GM19351 (cell line): ENCODE measurements around the gene EHMT1.
"Not testable (repeated sequence)": the region's sequence is repeated elsewhere in the genome, so short reads cannot be mapped to it uniquely, and the experiment has no call there.

Experiments used
- ATAC-seq: cut with Tn5 transposase; IDR thresholded peaks from one replicate; pipeline ENCODE4 v1.9.1; 2021; ENCODE audit warnings: mild to moderate bottlenecking, moderate library complexity; ENCODE audit not compliant: unreplicated experiment

Gene EHMT1

DNA sequence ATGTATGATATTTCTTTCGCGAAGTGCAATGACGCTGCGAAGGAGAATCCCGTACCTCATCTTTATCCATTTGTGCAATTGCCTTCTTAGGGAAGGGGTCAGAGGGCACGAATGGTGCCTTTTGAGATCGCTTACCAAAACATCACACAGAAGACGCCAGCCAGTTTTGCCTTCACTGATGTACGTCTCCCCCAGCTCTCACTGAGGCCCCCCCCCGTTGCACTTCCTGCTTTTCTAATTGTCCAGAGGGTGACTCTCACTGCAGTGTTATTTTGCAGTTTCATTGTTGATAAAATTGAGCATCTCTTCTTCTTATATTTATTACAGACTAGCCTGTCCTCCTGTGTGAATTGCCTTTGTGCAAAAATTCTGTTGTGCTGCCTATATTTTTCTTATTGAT, 219.8 kb downstream of the EHMT1 start:
- no peak for ATAC-seq

GRCh38 chr9:137843355-137843754, 224.6 kb downstream of the EHMT1 start:
- ATAC-seq, result no peak

DNA sequence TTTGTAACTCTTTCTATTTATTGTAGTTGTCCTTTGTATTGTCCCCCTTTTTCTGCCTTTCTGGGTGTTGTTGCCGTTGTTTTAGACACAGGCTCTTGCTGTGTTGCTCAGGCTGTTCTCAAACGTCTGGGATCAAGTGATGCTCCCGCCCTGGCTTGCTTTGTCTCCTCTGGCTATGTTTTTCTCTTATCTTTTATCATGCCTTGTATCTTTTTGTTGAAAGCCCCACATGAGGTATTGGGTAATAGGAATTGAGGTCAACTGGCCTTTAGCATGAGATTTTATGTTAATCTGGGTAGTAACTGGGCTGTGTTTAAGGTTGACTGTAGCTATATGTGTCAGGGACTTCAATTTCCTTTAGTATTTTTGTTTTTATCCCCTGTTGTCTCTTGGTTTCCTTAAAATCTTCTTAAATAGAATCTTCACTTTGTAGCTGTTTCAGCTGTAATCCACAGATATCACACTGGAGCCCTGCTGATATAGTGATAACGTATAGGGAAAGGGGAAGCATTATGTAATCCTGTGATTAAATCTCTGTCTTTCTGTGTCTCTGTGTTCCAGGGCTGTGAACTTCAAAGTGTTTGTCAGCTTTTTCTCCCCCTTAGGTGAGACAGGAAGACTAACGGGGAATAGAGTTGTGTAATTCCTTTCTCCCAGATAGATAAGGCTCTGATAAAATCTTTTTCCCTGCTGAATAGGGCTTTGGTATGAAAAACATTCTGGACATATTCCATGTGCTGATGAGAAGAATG, 232.9 kb downstream of the EHMT1 start:
- ATAC-seq, result no peak

GRCh38 chr9:137853392-137853995, 234.7 kb downstream of the EHMT1 start:
- no peak for ATAC-seq

DNA sequence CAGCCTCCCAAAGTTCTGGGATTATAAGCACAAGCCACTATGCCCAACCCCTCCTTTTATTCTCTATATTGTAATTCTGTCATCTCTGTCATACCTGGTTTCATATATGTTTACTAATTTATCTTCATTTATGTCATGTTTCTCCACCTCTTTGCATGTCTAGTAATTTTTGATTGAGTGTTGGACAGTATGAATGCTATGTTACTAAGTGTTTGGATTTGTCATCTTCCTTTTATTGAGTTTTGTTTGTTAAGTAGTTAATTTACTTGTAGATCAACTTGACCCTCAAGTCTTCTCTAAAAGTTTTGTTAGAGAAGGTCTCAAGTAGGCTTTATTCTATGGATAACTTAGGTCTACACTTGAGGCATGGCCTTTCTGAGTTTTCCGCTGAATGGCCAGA, 241.6 kb downstream of the EHMT1 start:
- no peak for ATAC-seq

DNA sequence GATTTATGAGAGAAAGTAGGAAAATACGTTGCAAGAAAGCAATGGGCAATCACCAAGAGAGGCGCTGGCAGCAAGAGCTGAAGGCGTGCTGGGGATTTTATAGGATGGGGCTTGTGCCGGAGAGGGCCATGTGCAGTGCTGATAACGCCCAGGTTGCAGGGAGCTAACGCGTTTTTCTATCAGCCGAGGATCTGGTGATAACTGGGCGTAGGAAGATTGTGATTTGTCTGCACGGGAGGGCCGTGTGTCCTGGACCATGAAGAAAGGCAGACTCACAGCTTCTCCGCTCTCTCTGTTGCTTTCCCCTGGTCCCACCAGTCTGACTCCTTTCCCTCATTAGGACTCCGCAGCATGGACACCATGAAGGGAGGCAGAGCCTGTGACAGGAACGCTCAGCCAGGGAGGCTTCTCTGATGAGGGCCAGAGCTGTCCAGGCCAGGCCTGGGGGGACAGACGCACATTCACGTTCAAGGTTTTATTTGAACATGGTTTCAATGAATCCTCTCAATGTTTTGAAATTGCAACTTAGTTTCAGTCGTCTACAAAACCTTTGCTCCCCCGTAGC, 246.9 kb downstream of the EHMT1 start:
- no peak for ATAC-seq

- ATAC-seq, result no peak
Measured at GRCh38 chr9:137866226-137867141, 247.7 kb downstream of the EHMT1 start.

DNA sequence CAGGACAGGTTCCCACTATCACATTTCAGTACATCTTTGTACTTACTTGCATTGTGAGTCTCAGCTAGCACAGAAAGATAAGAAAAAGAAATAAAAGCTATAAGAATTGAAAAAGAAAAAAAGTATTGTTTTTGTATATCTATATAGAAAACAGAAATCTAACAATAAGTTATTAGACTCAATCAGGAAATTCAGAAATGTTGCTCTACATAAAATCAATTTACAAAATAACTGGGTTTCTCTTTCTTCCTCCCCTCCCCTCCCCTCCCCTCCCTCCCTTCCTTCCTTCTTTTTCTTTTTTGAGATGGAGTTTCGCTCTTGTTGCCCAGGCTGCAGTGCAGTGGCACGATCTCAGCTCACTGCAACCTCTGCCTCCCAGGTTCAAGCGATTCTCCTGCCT, 251.6 kb downstream of the EHMT1 start:
- no peak for ATAC-seq

DNA sequence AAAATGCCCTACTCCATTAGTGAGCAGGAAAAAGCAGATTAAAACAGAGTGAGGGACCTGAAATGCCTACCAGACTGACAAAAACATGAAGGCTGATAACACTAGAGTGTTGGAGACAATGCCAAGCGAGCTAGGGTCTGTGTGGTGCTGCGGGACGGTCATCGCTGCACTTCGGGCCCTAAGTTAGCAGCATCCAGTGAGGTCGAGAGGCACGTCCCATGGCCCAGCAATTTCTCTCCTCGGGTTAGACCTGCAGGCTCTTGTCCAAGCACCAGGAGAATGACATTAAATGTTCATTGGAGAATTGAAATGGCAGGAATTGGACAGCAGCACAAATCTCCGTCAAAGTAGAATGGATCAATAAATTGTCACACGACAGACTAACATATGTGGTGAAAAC, 253.5 kb downstream of the EHMT1 start:
- ATAC-seq, result no peak

DNA sequence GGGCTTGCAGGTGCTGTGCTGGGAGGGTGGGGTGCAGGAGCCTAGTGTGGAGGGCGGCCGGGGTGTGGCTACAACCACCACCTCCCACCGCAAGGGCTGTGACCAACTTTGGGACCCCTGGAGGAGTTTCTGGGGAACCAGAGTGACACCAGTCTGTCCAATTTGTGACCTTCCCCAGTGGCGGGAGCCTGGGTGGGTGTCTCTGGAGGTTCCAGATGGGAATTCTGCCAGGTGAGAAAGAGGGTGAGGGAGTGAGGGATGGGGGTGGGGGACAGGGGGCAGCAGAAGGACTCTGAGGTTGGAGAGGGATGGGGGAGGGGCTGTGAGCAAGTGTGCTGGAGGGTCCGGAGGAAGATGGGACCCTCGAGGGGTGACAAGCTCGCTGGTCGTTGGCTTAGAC, 254.6 kb downstream of the EHMT1 start:
- no peak for ATAC-seq

DNA sequence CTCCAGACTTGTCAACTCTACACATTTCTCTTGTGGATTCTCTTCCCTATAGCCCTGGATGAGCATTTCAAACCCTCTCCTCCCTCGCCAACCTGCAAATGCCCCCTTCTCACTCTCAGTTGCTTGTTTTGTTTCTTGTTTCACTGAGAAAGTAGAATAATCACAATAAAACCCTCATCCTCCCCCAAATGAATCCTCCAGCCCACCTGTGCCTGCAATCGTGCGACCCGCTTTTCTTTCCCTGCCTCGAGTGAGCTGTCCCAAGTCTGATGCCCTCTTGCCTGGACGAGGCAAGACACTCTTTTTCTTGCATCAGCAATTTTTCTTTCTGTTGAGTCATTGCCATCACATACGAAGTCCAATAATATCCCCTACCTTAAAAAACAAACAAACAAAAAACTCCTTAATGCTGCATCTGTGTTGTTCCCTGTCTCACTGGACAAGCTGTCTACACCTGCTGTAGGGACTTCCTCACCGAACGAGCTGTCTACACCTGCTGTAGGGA, 255.1 kb downstream of the EHMT1 start:
- ATAC-seq, result no peak

GRCh38 chr9:137875354-137875753, 256.5 kb downstream of the EHMT1 start:
- no peak for ATAC-seq

DNA sequence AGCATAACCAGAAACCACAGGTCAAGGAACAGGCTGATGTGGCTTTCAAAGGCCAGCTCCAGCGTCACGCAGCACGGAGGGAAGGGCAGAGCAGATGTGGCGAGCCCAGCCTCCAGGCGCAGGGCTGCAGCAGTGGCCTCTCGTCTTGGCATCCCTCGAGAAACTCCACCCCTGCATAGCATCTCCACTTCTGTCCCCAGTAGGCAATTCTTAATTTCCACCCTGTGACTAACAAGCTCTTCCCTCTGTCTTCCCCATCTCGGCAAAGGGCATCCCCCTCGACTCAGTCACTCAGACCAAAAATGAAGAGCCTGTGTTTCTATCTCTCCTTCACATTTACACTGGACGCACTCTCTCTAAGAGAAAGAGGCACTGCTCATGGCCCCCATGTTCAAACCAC, 257.0 kb downstream of the EHMT1 start:
- ATAC-seq, result no peak

DNA sequence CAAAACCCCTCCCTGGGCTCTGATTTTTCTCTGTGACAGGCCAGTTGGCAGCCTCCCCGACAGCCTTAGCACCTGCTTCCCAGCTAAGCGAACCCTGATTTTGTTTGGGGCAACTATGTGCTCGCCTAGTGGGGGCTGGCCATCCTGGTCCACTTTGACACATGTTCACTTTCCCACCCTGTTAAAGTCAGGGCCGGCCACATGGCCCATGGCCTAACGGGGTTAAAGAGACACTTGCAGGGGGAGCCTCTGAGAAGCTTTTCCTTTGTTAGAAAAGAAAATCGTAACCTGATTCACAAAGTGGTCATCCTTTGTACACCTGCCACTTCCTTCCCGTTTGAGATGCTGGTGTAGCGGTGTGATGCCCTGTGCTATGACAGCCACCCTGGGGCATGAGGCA, 257.5 kb downstream of the EHMT1 start:
- ATAC-seq, result no peak

DNA sequence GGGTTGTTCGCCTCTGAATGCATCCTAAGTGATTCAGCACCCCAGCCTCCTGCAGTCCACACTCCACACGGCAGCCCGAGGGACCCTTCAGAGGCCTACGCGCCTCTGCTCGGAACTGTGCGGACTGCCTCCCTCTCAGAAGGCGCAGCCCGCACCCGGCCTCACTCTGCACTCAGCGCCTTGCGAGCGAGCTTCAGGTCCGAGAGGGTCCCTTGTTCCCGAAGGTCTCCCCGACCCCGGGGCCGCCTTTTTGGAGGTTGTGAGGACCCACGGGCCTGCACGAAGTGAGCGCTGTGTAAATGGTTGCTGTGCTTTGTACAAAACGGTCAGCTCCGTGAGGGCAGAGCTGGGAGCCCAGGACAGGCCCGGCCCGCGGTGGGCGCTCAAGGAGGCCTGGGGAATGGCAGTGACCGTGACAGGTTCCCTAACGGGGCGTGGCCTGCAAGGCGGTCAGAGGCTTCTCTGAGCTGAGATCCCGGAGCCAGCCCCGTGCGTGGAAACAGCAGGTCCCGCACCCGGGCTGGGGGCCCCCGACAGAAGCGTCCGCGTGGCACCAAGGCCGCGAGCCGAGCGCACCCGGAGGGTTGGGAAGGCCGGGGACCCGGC, 258.1 kb downstream of the EHMT1 start:
- ATAC-seq, result no peak

DNA sequence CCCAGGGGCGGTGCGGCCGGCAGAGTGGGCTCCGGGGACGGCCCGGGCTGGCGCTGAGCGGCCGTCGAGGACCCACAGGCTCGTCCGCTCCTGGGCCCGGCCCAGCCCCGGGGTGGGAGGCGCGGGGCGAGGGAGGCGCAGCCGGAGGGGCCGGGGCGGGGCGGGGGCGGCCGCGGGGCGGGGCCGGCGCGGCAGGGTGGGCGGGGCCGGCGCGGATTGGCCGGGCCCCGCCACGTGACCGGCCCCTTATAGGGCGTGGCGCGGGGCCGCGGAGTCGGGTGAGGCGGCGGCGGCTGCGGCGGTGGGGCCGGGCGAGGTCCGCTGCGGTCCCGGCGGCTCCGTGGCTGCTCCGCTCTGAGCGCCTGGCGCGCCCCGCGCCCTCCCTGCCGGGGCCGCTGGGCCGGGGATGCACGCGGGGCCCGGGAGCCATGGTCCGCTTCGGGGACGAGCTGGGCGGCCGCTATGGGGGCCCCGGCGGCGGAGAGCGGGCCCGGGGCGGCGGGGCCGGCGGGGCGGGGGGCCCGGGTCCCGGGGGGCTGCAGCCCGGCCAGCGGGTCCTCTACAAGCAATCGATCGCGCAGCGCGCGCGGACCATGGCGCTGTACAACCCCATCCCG, 258.8 kb downstream of the EHMT1 start, which contains the start of gene CACNA1B:
Gene CACNA1B (plus strand): TSS at position 277 of the 617 bp plus-strand sequence. CDS start 152 bp downstream, at position 429.
- not testable (repeated sequence) for ATAC-seq

- ATAC-seq, result no peak
Measured at GRCh38 chr9:137878146-137878941, 259.5 kb downstream of the EHMT1 start.

DNA sequence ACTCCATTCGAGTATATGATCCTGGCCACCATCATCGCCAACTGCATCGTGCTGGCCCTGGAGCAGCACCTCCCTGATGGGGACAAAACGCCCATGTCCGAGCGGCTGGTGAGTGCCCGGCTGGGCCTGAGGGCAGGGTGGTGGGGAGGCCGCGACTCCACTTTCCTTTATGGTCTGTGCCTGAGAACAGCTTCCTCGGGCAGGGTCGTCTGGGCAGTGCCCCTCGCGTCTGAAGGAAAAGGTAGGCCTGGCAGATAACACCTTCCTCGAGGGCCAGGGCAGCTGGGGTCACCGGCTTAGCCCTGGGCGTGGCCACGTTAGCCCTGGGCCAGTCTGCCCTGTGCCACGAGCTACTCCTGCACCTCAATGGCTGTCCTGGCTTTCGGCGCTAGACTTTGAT, 260.2 kb downstream of the EHMT1 start:
- ATAC-seq, result no peak

DNA sequence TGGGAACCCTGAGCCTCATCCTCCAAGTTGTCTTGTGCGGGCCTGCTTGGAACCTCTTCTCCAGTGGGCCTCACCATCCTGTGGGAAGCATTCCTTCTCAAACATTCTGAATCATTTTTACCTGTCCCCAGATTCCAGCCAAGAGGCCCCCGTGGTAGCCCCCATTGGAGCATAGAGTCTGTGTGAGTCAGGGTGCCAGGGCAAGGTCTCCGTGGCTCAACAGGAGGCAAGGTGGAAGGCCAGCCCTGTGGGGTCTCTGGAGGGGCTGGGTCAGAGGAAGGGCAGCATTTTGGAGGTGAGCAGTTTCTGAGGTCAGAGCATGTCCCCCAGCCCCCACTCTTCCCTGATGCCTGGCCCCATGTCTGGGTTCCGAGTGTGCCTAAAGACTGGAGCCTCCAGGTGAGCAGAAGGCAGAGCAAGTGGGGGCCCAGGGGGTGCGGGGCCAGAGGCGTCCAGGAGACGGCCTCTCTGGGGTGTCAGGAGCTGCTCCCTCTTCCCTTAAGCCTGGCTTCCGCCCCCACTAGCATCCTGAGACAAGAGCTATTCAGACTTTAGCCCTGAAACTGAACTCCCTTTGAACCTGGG, 260.9 kb downstream of the EHMT1 start:
- ATAC-seq, result no peak
